Measurements from ENCODE around the gene PTPRG. TPM values are rescaled to one million over a fixed set of nuclear protein-coding genes. Genes with fewer than 3 reads are reported as not detected.

PTPRG gene
- total and polyA plus RNA-seq, 2 of the 13 experiments (the other 11 are each of a cell fraction or from before 2014, with no cell fraction given), result 8.0 to 25.3 TPM

- TF ChIP-seq CSRNP1 (CRISPR knock-in tag; IDR thresholded peaks at IDR 0.05), result no peak; the same call in 1 of the 2 replicates
- TF ChIP-seq HNRNPK (IDR thresholded peaks at IDR 0.05; ENCODE audit: low read depth, low read length, poor library complexity, severe bottlenecking), result no peak
- TF ChIP-seq CCAR2 (optimal IDR thresholded peaks at IDR 0.05; ENCODE audit: low read depth, low read length), result no peak
- 0 out of 2 replicates have a peak, but pooled peaks have one; percentile 40 for TF ChIP-seq HOMEZ (CRISPR knock-in tag; IDR thresholded peaks at IDR 0.05; ENCODE audit: low read depth)
- TF ChIP-seq ERF (CRISPR knock-in tag; IDR thresholded peaks at IDR 0.05), result 0 out of 2 replicates have a peak, but pooled peaks have one; percentile 12
- peak; percentile 75; the same call in 1 of the 2 replicates for TF ChIP-seq ZNF800 (CRISPR knock-in tag; IDR thresholded peaks at IDR 0.05)
- TF ChIP-seq ZNF841 (CRISPR knock-in tag; IDR thresholded peaks at IDR 0.05; ENCODE audit: borderline replicate concordance), result no peak; the same call in 1 of the 2 replicates
- TF ChIP-seq ZBTB1 (CRISPR knock-in tag; IDR thresholded peaks at IDR 0.05; ENCODE audit: borderline replicate concordance), result peak; percentile 49; the same call in 1 of the 2 replicates
- peak; percentile 60; the same call in 1 of the 2 replicates for TF ChIP-seq ONECUT2 (CRISPR knock-in tag; IDR thresholded peaks at IDR 0.05)
- TF ChIP-seq ZNF335 (CRISPR knock-in tag; IDR thresholded peaks at IDR 0.05), result no peak
- TF ChIP-seq ZNF317 (CRISPR knock-in tag; IDR thresholded peaks at IDR 0.05), result no peak
- peak; percentile 11; the same call in 1 of the 2 replicates for TF ChIP-seq MIER2 (CRISPR knock-in tag; IDR thresholded peaks at IDR 0.05)
- peak; percentile 16; the same call in 1 of the 2 replicates for TF ChIP-seq ZNF770 (CRISPR knock-in tag; IDR thresholded peaks at IDR 0.05)
- TF ChIP-seq NKX3-1 (CRISPR knock-in tag; IDR thresholded peaks at IDR 0.05), result 0 out of 2 replicates have a peak, but pooled peaks have one; percentile 55
- no peak for TF ChIP-seq MYNN (CRISPR knock-in tag; IDR thresholded peaks at IDR 0.05; ENCODE audit: low read depth)
- peak; percentile 76; the same call in 1 of the 2 replicates for TF ChIP-seq ZC3H4 (CRISPR knock-in tag; IDR thresholded peaks at IDR 0.05; ENCODE audit: borderline replicate concordance)
- TF ChIP-seq HIVEP1 (CRISPR knock-in tag; IDR thresholded peaks at IDR 0.05), result no peak
- TF ChIP-seq ZSCAN29 (CRISPR knock-in tag; conservative IDR thresholded peaks at IDR 0.05), result no peak
- peak; percentile 8; the same call in 1 of the 2 replicates for TF ChIP-seq SP5 (CRISPR knock-in tag; IDR thresholded peaks at IDR 0.05; ENCODE audit: borderline replicate concordance, low read depth)
- no peak; the same call in none of the 2 replicates for TF ChIP-seq MYPOP (CRISPR knock-in tag; IDR thresholded peaks at IDR 0.05)
- no peak for TF ChIP-seq ZNF331 (CRISPR knock-in tag; IDR thresholded peaks at IDR 0.05)
Measured at GRCh38 chr3:61560517-61561373, 626 bp upstream of the PTPRG start (continued).

Data from HepG2 (cell line).